ENCODE data around the gene CDCA4.
"Not testable (repeated sequence)": the region's sequence is repeated elsewhere in the genome, so short reads cannot be mapped to it uniquely, and the experiment has no call there.

CDCA4 gene

DNA sequence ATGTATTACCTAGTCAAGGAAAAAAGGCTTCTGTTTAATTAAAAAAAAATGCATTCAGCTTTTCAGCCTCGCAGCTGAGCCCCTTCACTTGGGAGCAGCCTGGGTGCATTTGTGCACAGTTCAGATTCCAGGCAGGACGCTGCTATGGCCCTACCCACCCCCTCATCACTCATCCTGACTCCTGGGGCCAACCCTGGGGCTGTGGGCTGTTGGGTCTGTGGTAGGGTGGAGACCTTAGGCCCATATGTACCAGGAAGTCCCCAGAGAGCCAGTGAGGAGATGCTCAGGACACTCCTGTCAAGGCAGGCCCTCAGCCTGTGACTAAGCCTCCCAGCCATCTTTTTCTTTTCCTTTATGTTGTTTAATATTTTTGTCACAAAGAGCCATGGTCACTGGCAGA lies 9.3 kb upstream of the CDCA4 start:
- H3K4me1 ChIP-seq (ENCODE audit: control insufficient read depth in 1 of 2, insufficient read depth in 2 of 2, low read length in 2 of 2), result peaks cover 0 to 7% of the 10 kb centered on the region in 2 donors
- H3K27ac ChIP-seq (ENCODE audit: low read length), result no peak overlapping the region
- no peak overlapping the region for H3K4me3 ChIP-seq (ENCODE audit: low read depth in 1 of 2, low read length in 2 of 2)
- no peaks in the 10 kb centered on the region for H3K9me3 ChIP-seq (ENCODE audit: control insufficient read depth in 1 of 2, low read length in 2 of 2)
- no peaks in the 10 kb centered on the region for H3K36me3 ChIP-seq (ENCODE audit: control insufficient read depth in 1 of 2, insufficient read depth in 2 of 2, low read length in 2 of 2)
- peaks cover 10% of the 10 kb centered on the region for H3K27me3 ChIP-seq (ENCODE audit: low read depth, low read length)

DNA sequence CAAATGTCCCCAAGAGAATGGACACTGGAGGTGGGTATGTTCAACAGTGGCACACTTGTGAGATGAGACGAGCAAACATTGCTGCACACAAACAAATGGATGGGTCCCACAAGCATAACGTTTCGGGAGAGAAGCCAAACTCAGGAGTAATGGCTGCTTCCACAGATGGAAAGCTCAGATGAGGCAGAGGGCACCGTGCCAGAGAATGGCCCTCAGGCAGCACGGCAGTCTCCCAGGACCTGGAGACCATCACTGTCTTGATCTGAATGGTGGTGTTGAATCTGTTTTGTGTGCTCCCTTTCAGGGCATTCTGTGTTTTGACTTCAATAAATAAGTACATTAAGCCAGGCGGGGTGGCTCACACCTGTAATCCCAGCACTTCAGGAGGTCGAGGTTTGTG lies 8.5 kb upstream of the CDCA4 start:
- Histone ChIP-seq H3K4me1 (ENCODE audit: control insufficient read depth in 1 of 2, insufficient read depth in 2 of 2, low read length in 2 of 2) (peaks cover 0 to 7% of the 10 kb centered on the region in 2 donors), H3K27me3 (ENCODE audit: low read depth, low read length) (peaks cover 9% of the 10 kb centered on the region), H3K36me3 (ENCODE audit: control insufficient read depth in 1 of 2, insufficient read depth in 2 of 2, low read length in 2 of 2) (no peaks in the 10 kb centered on the region), H3K27ac (ENCODE audit: low read length) (no peak overlapping the region), H3K4me3 (ENCODE audit: low read depth in 1 of 2, low read length in 2 of 2) (no peak overlapping the region), H3K9me3 (ENCODE audit: control insufficient read depth in 1 of 2, low read length in 2 of 2) (no peaks in the 10 kb centered on the region)

DNA sequence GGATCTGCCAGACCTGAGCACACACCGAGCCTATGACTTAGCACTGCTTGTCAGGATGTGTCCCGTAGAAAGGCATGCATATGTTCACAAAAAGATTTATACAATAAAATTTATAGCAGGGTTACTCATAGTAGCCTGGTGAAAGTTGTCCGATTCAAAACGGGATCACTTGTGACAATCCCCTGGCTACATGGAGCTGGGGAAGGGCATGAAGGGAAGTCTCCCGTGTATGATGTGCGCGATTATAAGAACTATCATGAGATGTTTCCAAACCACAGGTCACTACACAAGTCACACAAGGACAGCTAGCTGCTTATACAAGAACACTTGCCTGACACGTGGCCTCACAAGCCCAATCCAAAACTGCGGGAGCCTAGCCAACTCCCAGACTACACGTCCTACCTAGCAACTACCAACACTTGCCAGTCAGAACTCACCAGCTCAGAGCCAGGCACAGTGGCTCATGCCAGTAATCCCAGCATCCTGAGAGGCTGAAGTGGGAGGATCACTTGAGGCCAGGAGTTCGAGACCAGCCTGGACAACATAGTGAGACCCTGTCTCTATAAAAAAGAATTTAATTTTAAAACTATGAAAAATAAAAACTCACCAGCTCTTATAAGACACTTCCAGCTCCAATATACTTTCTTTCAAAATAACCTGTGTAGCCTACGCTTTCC lies 7.5 kb upstream of the CDCA4 start:
- Histone ChIP-seq H3K27ac (ENCODE audit: low read length) (no peak overlapping the region), H3K27me3 (ENCODE audit: low read depth, low read length) (no peaks in the 10 kb centered on the region), H3K9me3 (ENCODE audit: control insufficient read depth in 1 of 2, low read length in 2 of 2) (no peaks in the 10 kb centered on the region), H3K36me3 (ENCODE audit: control insufficient read depth in 1 of 2, insufficient read depth in 2 of 2, low read length in 2 of 2) (no peaks in the 10 kb centered on the region), H3K4me3 (ENCODE audit: low read depth in 1 of 2, low read length in 2 of 2) (no peak overlapping the region), H3K4me1 (ENCODE audit: control insufficient read depth in 1 of 2, insufficient read depth in 2 of 2, low read length in 2 of 2) (peaks cover 0 to 7% of the 10 kb centered on the region in 2 donors)

DNA sequence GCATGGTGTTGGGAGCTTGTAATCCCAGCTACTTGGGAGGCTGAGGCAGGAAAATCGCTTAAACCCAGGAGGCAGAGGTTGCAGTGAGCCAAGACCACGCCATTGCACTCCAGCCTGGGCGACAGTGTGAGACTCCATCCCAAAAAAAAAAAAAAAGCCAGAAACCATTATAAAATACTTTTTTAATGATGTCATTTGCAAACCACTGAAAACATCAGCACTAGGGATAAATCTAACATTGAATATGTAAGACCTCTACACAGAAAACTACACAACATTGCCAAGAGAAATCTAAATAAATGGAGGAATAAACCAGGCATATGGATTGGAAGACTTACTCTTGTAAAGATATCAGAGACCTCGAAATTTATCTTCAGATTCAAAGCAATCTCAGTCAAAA lies 6.8 kb upstream of the CDCA4 start:
- H3K27me3 ChIP-seq (ENCODE audit: low read depth, low read length); H3K4me1 ChIP-seq (ENCODE audit: control insufficient read depth in 1 of 2, insufficient read depth in 2 of 2, low read length in 2 of 2); H3K9me3 ChIP-seq (ENCODE audit: control insufficient read depth in 1 of 2, low read length in 2 of 2); H3K4me3 ChIP-seq (ENCODE audit: low read depth in 1 of 2, low read length in 2 of 2); H3K27ac ChIP-seq (ENCODE audit: low read length); H3K36me3 ChIP-seq (ENCODE audit: control insufficient read depth in 1 of 2, insufficient read depth in 2 of 2, low read length in 2 of 2): not testable (repeated sequence)

DNA sequence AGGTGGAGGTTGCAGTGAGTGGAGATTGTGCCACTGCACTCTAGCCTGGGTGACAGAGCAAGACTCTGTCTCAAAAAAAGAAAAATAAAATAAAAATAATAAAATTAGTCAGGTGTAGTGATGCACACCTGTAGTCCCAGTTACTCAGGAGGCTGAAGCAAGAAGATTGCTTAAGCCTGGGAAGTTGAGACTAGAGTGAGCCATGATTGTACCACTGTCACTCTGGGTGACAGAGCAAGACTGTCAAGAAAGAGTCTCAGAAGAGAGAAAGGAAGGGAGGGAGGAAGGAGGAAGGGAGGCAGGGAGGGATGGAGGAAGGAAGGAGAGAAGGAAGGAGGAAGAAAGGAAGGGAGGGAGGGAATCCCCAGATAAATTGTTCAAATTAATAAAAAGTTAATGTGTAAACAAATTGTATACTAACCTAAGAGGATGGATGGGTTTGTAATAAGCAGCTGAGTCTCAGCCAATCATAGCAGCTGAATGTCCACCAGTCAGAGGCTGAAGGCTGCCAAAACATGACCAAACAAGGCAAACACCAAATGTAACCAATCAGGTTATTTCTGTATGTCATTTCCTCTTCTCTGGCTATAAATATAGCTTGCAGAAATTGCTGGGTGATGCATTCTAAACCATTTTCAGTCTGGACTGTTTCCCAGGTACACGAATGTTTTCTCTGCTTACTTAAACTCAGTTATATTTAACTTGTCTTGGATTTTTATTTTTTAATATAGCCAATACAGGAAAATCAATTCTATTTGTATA lies 6.1 kb upstream of the CDCA4 start:
- no peaks in the 10 kb centered on the region for H3K27me3 ChIP-seq (ENCODE audit: low read depth, low read length)
- H3K4me1 ChIP-seq (ENCODE audit: control insufficient read depth in 1 of 2, insufficient read depth in 2 of 2, low read length in 2 of 2), result peaks cover 3 to 11% of the 10 kb centered on the region in 2 donors
- no peaks in the 10 kb centered on the region for H3K9me3 ChIP-seq (ENCODE audit: control insufficient read depth in 1 of 2, low read length in 2 of 2)
- H3K36me3 ChIP-seq (ENCODE audit: control insufficient read depth in 1 of 2, insufficient read depth in 2 of 2, low read length in 2 of 2), result no peaks in the 10 kb centered on the region
- H3K4me3 ChIP-seq (ENCODE audit: low read depth in 1 of 2, low read length in 2 of 2), result no peak overlapping the region
- H3K27ac ChIP-seq (ENCODE audit: low read length), result no peak overlapping the region

DNA sequence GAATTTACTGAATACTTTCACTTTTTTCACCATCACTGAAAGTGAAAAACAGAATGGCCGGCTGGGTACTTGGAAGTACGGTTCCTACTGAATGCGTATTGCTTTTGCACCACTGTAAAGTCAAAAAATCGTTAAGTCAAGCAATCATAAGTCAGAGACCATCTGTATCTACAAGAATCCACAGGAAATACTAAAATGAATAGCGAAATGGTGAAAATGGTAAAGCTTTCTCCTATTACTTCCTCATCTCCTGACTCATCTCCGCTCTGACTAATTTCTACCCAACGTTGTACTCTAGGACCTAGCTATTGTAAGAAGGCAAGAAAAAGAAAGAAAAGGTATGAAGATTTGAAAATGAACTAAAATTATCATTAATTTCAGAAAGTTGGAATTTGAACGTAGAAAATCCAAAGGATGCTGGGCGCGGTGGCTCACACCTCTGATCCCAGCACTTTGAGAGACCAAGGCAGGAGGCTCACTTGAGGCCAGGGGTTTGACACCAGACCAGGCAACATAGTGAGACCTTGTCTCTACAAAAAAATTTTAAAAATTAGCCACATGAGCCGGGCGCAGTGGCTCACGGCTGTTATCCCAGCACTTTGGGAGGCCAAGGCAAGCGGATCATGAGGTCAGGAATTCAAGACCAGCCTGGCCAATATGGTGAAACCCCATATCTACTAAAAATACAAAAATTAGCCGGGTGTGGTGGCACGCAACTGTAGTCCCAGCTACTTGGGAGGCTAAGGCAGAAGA lies 5.3 kb upstream of the CDCA4 start:
- no peak overlapping the region for H3K4me3 ChIP-seq (ENCODE audit: low read depth in 1 of 2, low read length in 2 of 2)
- no peaks in the 10 kb centered on the region for H3K27me3 ChIP-seq (ENCODE audit: low read depth, low read length)
- no peaks in the 10 kb centered on the region for H3K36me3 ChIP-seq (ENCODE audit: control insufficient read depth in 1 of 2, insufficient read depth in 2 of 2, low read length in 2 of 2)
- no peak overlapping the region for H3K27ac ChIP-seq (ENCODE audit: low read length)
- H3K4me1 ChIP-seq (ENCODE audit: control insufficient read depth in 1 of 2, insufficient read depth in 2 of 2, low read length in 2 of 2), result peaks cover 6 to 15% of the 10 kb centered on the region in 2 donors
- no peaks in the 10 kb centered on the region for H3K9me3 ChIP-seq (ENCODE audit: control insufficient read depth in 1 of 2, low read length in 2 of 2)

DNA sequence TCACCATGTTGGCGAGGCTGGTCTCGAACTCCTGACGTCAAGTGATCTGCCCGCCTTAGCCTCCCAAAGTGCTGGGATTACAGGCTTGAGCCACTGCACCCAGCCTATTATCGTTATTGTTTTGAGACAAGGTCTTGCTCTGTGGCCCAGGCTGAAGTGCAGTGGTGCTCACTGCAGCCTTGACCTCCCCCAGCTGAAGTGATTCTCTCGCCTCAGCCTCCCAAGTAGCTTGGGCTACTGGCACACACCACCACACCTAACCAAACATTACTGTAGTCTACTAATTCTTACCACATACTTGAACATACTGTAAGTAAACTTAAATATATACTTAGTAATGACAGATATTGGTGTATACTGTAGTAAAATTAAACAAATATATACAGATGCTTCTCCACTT lies 4.5 kb upstream of the CDCA4 start:
- H3K27me3 ChIP-seq (ENCODE audit: low read depth, low read length), result no peaks in the 10 kb centered on the region
- no peak overlapping the region for H3K27ac ChIP-seq (ENCODE audit: low read length)
- no peaks in the 10 kb centered on the region for H3K36me3 ChIP-seq (ENCODE audit: control insufficient read depth in 1 of 2, insufficient read depth in 2 of 2, low read length in 2 of 2)
- no peak overlapping the region for H3K4me3 ChIP-seq (ENCODE audit: low read depth in 1 of 2, low read length in 2 of 2)
- H3K4me1 ChIP-seq (ENCODE audit: control insufficient read depth in 1 of 2, insufficient read depth in 2 of 2, low read length in 2 of 2), result peaks cover 6 to 15% of the 10 kb centered on the region in 2 donors
- H3K9me3 ChIP-seq (ENCODE audit: control insufficient read depth in 1 of 2, low read length in 2 of 2), result no peaks in the 10 kb centered on the region

DNA sequence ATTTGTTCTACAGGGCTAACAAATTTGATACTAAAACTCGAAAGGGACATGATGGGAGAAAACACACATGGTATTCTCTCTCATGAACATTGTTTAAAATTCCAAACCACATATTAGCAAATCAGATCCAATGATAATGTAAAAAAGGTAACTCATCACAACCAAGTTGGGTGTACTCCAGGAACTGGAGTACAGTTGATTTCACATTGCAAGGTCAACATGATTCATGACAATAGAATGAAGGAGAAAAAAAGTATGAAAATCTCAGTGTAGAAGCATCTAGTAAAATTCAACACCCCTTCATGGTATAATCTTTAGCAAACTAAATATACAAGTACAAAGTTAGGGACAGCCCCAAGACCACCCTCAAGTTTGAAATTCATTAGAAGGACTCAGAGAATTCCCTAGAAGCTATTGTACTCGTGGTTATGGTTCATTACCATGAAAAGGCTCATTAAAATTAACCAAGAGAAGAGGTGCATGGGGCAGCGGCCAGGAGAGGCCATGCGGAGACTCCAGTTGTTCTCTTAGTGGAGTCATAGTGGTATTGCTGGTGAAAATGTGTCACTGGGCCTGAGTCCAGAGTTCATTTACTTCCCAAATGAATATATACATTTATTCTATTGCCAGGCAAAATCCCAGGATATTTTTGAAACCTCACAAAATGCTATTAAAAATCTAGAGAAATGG lies 3.1 kb upstream of the CDCA4 start:
- Histone ChIP-seq H3K36me3 (ENCODE audit: control insufficient read depth in 1 of 2, insufficient read depth in 2 of 2, low read length in 2 of 2) (no peaks in the 10 kb centered on the region), H3K27ac (ENCODE audit: low read length) (no peak overlapping the region), H3K9me3 (ENCODE audit: control insufficient read depth in 1 of 2, low read length in 2 of 2) (no peaks in the 10 kb centered on the region), H3K4me1 (ENCODE audit: control insufficient read depth in 1 of 2, insufficient read depth in 2 of 2, low read length in 2 of 2) (peaks cover 10 to 23% of the 10 kb centered on the region in 2 donors), H3K27me3 (ENCODE audit: low read depth, low read length) (no peaks in the 10 kb centered on the region), H3K4me3 (ENCODE audit: low read depth in 1 of 2, low read length in 2 of 2) (no peak overlapping the region)

DNA sequence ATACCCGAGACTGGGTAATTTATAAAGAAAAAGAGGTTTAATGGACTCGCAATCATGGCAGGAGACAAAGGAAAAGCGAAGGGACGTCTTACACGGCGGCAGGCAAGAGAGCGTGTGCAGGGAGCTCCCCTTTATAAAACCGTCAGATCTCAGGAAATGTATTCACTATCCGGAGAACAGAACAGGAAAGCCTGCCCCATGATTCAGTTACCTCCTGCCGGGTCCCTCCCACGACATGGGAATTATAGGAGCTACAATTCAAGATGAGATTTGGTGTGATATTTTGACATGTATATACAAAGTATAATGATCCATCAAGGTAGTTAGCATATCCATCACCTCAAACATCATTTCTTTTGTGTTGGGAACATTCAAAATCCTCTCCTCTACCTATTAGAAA lies 2.3 kb upstream of the CDCA4 start:
- peaks cover 10 to 24% of the 10 kb centered on the region in 2 donors for H3K4me1 ChIP-seq (ENCODE audit: control insufficient read depth in 1 of 2, insufficient read depth in 2 of 2, low read length in 2 of 2)
- no peak overlapping the region for H3K4me3 ChIP-seq (ENCODE audit: low read depth in 1 of 2, low read length in 2 of 2)
- no peaks in the 10 kb centered on the region for H3K27me3 ChIP-seq (ENCODE audit: low read depth, low read length)
- no peaks in the 10 kb centered on the region for H3K36me3 ChIP-seq (ENCODE audit: control insufficient read depth in 1 of 2, insufficient read depth in 2 of 2, low read length in 2 of 2)
- H3K27ac ChIP-seq (ENCODE audit: low read length), result no peak overlapping the region
- H3K9me3 ChIP-seq (ENCODE audit: control insufficient read depth in 1 of 2, low read length in 2 of 2), result no peaks in the 10 kb centered on the region

DNA sequence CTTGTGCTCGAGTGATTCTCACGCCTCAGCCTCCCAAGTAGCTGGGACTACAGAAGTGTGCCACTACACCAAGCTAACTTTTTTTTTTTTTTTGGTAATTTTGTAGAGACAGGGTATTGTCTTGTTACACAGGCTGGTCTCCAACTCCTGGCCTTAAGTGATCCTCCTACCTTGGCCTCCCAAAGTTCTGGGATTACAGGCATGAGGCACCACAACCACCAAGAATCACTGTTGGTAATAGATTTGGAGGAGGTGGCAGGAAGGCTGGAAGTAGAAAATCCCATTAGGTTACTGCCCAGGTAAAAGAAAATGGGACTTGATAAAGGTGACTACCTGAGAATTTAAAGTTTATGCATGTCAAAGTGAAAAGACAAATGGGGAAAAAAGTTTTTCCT lies 1.4 kb upstream of the CDCA4 start:
- Histone ChIP-seq H3K27ac (ENCODE audit: low read length) (peak overlapping the region; percentile 90), H3K9me3 (ENCODE audit: control insufficient read depth in 1 of 2, low read length in 2 of 2) (no peaks in the 10 kb centered on the region), H3K4me3 (ENCODE audit: low read depth in 1 of 2, low read length in 2 of 2) (no peak overlapping the region), H3K4me1 (ENCODE audit: control insufficient read depth in 1 of 2, insufficient read depth in 2 of 2, low read length in 2 of 2) (peaks cover 10 to 24% of the 10 kb centered on the region in 2 donors), H3K36me3 (ENCODE audit: control insufficient read depth in 1 of 2, insufficient read depth in 2 of 2, low read length in 2 of 2) (no peaks in the 10 kb centered on the region), H3K27me3 (ENCODE audit: low read depth, low read length) (no peaks in the 10 kb centered on the region)
